HG03442 (cell line): ENCODE results near the gene TRIM2.
"Not testable (repeated sequence)": the region's sequence is repeated elsewhere in the genome, so short reads cannot be mapped to it uniquely, and the experiment has no call there.

Source experiments
- ATAC-seq: cut with Tn5 transposase; IDR thresholded peaks from one replicate; pipeline ENCODE4 v1.9.1; 2021; ENCODE audit warnings: mild to moderate bottlenecking, moderate library complexity; ENCODE audit not compliant: unreplicated experiment

The TRIM2 gene

DNA sequence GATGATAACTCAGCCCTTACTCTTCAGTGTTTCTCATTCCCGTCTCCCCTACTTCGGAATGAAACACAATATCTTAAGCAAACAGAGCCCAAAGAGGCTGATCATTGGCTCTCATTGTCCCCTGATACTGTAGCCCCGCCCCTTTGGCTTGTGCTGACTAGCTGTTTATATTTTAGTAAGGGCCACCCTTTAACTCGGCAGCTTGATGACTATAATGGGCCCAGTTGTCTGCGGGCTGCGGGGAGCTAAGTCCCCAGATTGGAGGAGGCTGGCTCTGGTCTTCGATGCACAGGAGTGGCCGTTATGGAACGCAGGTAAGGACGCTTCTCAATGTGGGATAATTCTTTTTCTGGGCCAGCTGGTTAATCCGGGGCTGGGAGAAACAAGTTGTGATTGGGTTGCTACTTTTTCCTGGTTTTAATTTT, at the start of gene TRIM2:
TSS of gene TRIM2 (plus strand) at position 197 of the 425 bp plus-strand sequence. CDS start at position 285, 88 bp downstream.
- no peak for ATAC-seq

DNA sequence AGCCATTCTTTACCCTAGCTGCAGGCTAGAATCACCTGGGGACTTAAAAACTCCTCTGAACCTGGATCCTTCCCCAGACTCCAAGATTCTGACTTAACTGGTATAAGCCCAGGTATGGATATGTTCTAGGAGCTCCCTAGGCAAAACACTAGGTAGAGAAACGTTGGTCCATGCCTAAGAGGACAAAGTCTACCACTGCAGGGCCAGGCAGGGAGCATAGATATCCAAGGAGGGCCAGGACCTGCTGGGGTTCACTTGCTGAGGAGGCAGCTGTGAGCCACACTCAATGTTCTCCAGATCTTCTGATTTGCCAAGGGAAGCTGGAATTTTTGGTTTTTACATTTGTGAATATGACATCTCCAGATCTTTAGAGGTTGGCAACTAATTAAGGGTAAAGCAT, 48.6 kb upstream of the TRIM2 start:
- no peak for ATAC-seq

DNA sequence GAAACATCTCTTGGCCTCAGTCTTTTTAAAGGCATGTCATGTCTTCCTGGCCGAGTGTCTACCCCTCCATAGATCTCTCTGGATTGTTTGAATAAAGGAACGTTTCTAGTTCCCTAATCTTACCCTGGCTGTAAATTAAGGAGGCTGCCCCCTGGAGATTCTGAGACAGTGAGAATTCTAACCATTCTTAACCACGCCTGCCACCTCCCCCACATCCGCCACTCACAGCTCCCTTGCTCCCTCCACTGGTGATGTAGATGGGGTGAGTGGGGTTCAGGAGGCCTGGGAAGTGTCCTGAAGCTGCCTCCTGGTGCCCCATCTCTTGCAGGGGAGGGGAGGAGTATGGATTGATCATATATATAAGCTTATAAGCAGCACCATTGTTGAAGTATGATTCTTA, 48.0 kb upstream of the TRIM2 start:
- ATAC-seq, result no peak

DNA sequence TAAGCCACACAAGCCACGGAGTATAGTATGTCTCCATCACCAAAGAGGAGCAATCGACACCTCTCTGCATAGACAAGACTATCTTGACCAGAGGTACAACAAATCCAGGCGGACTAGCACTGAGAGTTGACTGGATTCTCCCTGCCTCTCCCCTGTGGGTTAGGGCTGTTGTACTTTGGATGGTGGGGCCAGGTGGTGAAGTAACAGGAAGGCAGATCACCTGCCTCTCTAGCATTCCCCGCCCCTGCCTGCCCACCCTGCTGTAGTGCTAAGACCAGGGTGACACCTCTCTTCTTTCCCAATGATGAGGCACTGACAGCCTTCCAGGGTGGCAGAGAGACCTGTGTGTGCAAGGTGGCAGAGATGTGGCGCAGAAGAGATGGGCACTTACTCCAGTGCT, 47.5 kb upstream of the TRIM2 start:
- no peak for ATAC-seq

DNA sequence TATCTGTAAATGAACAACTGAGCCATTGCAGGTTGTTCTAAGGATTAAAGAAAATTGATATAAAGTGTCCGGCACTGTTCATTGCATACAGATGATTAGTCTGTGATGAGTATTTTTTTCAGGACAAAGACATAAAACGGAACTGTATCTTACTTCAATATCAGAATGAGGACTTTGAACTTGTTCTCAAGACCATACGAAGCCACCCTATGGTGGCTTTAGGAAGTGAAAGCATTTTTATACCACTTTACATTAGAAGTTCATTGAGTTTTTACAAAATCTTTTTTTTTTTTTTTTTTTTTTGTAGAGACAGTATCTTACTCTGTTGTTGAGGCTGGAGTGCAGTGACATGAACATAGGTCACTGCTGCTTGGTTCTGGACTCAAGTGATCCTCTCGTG, 45.2 kb upstream of the TRIM2 start:
- ATAC-seq, result no peak

DNA sequence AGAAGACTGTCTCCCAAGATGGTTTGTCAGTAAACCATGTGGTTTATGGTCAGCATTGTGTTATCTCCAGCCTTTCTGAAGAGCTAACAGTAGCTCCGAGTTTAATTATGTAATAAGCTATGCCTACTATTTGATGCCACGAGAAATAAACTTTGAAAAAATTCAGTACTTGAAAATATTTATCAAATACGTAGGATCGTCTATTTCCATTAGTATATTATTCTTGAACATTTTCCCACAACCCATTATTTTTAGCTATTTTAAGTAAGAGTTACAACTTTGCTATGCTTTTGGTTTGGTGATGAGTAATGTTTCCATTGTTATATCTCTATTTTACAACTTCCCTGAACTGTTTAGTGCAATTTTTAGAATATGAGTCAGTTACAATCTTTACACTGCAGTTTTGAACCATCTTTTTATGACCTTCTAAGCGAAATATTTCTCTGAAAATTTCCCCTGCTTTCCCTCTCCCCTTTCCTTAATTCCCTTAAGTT, 44.5 kb upstream of the TRIM2 start:
- no peak for ATAC-seq

DNA sequence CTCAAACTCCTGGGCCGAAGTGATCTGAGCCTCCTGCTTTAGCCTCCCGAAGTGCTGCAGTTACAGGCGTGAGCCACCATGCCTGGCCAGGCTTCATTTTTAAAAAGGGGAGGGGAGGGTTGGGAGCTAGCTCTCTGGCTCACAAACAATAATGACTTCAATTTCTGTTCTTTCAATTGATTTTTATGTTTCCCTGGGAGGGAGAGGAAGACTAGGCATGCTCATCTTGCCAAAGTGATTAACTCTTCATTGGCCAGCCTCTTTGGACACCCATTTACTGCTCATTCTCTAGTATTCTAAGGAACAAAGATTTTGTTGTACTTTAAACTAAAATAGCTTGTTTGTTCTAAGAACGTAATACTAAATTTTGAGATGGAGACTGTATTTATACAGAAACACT, 43.4 kb upstream of the TRIM2 start:
- ATAC-seq, result no peak

DNA sequence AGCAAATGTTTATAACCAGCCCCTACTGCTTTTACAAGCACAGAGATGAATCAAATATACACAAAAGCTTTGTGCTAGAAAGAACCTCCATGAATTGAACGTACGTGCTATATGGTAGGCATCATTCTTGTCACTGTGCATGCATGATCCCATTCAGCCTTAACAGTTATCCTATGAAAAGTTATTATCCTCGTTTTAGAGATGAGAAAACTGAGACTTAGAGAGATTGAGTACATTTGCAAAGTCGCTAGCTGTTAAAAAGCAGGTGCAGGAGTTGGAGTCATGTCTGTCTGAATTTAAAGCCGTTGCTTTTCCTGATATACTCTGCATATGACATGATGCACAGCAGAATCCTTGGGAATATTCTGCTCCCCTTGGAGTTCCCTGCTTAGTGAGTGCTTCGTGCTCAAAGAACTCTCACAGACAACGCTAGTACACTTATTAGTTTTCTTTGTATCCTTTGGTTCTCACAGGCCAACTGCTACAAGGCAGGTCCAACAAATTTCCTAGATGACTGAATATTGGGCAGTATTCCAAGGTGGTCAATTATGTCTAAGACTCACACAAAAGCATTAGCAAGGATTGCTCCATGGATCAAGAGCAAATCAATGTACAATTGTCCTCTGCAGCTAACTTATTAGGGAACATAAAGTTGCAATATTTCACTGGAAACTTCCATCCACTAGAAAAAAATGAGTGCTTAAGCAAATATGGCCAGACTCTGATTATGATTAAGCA, 42.8 kb upstream of the TRIM2 start:
- no peak for ATAC-seq

DNA sequence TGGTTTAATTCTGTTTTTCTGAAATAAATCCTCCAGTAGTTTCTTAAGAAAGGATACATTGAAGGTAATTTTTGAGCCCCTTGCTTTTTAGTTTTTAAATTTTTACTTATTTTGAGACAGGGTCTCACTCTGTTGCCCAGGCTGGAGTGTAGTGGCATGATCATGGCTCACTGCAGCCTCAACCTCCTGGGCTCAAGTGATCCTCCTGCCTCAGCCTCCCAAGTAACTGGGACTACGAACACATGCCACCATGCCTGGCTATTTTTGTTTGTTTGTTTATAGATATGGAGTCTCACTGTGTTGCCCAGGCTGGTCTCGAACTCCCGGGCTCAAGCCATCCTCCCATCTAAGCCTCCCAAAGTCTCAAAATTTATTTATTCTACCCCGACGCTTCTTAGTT, 39.0 kb upstream of the TRIM2 start:
- not testable (repeated sequence) for ATAC-seq

DNA sequence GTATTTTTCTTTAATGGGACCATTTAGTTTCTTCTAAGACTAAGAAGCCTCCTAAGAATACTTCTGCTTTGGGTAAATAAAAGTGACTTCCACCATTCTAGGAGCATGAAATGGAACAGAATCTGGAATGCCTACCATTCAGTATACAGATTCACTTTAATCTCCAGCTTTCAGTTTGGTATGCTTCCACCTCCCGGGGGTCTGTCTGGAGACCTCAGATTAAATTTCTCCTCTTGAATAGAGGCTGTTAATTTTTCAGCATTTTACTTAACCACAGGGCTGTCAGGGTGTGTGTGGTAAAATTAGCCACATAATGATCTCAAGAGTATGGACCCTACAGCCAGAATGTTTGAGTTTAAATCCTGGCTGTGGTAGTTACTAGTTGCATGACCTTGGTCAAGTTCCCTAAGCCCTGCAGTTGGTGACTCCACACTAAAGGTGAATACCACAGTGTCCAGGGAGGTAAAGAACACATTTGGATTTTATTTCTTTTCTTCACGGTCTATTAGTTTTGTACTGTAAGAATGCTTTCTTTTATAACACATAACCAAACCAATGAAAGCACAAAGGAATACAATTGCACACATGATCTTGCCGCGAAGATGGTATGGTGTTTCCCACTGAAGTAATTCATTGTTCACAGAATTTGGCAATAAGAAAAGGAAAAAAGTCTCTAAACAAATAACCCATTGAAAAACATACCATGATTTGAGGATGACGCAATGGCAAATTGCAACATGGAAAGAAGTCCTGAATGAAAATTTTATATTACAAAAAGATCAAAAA, 37.3 kb upstream of the TRIM2 start:
- ATAC-seq, result no peak

DNA sequence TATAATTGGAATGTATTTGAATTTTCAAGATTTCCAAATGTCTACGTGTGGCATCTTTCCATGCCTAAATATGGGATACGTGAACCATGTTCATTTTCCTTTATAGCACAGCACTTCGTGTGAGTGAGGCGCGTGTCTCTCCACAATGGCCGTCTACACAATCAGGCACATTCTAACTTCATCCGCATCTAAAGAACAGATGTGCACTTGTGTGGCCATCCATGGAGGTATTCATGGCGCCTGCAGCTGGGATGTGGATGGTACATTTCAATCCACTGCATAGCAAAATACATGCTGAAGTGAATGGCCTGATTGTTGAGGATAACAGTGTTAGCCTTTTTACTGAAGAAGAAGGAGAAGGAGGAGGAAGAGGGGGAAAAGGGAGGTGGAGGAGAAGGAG, 34.5 kb upstream of the TRIM2 start:
- no peak for ATAC-seq

DNA sequence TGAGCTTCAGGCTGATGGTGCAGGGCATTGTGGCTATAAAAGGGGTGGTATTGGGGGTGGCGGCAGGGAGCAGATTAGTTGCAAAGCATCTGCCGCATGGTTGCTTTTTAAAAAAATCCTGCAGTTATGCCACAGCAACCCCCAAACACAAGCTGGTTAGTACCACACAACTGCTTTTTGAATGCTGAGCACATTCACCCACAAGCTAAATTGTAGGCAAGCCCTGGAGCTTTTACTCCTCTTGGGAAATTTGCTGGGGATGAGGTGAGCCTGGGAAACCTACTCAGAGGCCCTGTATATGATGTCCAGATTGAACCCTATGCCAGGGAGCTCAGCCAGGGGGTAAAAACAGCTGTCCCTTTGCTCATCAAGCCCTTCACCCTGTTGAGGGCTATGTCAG, 33.8 kb upstream of the TRIM2 start:
- no peak for ATAC-seq

DNA sequence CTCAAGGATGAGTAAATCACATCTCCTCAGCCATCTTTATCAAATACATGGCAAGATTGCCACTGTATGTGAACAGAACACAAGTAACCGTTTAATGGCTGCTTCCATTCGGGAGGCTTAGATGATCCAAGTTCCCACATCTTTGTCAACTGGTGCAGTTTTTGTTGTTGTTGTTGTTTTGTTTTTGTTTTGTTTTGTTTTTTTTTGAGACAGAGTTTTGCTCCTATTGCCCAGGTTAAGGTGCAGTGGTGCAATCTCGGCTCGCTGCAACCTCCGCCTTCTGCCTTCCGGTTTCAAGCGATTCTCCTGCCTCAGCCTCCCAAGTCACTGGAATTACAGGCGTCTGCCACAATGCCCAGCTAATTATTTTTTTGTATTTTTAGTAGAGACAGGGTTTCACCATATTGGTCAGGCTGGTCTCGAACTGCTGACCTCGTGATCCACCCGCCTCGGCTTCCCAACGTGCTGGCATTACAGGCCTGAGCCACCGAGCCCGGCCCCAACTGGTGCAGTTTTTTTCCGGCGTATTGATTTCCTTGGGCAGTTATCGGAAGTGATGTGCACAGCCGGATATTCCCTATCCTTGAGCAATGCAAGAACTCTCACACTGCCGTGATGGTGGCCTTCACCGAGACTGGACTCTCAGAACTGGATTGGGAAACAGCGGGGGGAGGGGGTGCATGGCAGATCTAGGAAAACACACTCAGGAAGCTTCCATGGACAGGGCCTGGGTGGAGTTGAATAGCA, 29.2 kb upstream of the TRIM2 start:
- no peak for ATAC-seq

DNA sequence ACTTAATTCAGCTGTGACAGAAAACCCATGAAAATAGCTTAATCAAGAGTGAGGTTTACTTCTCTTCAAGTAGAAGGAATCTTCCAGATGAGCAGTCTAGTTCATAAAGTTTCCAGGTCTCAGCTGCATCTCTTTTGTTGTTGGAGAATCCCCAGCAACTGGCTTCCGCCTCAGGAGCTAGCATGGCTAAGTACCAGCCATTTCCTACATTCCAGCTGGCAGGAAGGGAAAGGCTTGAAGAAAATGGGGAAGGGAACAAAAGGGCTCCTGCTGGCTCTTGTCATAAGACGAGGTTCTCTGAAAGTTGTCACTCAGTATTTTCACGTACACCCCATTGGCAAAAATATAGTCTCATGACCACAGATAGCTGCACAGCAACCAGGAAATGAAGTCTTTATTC, 27.3 kb upstream of the TRIM2 start:
- ATAC-seq, result no peak

DNA sequence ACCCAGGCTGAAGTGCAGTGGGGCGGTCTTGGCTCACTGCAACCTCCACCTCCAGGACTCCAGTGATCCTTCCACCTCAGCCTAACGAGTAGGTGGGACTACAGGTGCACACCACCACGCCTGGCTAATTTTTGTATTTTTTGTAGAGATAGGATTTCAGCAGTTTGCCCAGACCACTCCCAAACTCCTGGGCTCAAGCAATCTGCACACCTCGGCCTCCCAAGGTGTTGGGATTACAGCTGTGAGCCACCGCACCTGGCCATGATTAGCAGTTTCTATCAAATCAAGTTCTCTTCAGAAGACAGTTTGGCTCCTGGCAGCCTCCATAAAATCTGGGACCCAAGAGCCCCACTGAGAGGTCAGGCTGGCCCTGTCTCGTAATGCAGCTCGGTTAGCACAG, 26.4 kb upstream of the TRIM2 start:
- no peak for ATAC-seq

DNA sequence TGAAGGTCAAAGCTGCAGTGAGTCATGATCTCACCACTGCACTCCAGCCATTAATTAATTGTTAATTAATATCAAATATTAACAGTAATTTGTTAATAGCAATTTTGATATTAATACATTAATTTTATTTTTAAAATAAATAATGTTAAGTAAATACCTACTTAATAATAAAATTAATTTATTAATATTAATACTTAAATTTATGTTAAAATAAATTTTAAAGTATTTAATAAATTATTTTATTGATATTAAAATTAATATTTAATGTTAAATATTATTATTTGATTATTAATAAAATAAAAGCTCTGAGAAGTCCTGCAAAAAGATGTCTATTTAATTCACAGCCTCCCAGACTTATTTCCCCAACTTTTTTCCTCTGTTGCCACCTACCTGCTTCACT, 25.1 kb upstream of the TRIM2 start:
- ATAC-seq, result no peak

DNA sequence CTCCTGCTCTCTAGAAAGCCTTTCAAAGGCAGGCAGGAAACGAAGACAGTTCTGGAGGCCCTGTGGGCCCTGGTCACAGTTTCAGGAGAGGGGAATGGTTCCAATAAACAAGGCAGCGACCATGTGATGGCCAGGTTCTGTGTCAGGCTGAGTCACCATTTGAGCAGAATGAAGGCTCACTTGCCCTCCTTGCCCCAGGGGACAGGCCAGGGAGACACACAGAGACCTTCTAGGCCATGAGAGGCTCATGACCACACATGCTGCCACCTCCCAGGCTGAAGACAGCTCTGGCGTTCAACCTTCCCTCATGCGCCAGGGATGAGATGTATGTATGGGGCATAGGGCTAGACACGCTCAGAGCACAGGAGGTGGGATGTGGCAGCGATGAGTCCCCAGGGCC, 22.9 kb upstream of the TRIM2 start:
- ATAC-seq, result no peak

DNA sequence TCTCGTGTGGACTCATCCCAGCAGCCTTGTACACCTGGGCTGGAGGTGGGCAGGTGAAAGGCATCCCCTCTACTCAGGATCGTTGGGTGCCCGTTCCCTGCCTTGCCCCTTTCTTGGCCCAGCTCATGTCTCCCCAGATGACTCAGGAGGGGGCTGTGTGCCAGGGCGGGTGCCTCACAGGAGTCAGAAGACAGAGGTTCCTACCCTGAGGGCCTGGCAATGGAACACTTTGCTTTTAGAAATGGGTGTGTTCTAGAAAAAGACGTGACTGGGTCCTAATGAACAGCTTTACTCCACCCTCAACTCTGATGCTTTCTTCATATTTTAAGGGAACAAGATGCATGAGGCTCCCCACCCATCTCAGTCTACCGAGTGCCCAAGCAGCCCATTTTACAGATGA, 22.5 kb upstream of the TRIM2 start:
- no peak for ATAC-seq

DNA sequence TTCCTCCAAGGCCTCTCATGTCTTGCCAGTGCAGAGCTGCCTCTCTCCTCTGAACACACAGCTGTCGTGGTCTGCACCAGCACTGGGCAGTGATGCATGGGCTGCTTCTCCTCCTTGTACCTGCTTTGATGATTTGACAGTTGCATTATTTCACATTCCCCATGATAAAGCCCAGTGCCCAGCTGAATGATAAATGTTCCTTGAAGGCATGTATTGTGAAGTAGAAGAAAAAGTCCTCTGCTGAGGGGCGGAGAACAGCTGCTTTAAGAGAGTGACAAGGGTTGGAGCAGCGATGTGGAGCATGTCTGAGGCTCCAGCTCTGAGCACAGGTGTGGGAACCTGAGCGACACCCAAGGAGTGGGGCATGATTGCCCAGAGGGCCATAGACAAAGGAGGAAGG, 21.1 kb upstream of the TRIM2 start:
- no peak for ATAC-seq

DNA sequence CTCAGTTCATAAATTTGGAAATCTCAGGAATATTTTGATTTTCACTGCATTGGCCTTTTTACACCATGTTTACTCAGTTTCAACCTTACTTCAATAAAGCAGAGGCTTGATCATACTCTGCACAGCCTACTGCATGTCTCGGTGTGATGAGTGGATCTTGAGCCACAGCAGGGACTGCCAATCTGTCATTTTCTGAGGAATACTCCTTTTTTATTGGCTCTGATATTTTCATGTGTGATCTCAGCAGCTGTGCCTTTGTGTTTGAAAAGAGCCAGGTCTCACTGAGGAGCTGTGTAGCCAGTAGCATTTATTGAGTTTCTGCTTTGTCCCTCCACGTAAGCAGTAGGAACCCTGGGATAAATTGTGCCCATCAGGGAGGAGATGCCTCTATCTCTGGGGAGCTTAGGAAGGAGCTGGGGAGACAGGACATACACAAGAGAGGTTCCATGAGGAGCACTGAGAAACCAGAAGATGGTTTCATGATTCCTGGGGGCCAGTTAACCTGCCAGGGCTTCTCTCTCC, 18.9 kb upstream of the TRIM2 start:
- ATAC-seq, result no peak

DNA sequence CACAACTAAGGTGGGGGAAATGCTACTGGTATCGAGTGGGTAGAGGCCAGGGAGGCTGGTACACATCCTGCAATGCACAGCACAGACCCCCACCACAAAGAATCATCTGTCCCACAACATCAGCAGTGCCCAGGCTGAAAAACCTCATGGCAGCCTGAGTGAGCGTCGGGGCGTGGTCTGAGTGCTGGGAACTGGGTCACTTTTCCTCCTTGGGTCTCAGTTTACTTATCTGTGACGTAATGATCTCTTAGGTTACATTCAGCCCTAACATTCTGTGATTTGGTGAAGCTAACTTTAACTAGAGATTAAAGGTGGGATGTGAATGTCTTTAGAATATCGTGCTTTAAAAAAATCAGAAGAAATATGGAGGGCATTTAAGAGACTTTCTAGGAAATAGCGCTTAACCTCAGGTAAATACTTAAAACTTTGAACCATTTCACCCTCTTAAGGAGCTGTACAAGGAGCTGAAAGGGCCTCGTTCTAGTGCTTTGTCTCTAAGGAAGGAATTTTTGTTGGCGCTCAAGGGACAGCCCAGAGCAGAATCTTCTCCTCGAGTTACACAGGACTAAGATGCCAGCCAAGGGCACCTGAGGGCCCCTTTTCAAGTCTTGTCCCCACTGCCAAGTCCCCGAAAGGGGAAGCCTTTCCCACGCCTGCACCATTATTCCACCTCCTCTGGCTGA, 18.1 kb upstream of the TRIM2 start:
- ATAC-seq, result no peak
